Left lung (tissue), 10 donors: Measurements from ENCODE around the gene HMCES. TPM values are rescaled to one million over a fixed set of nuclear protein-coding genes. Genes with fewer than 3 reads are reported as not detected.

Source experiments
- ATAC-seq: fragments of 200-7000 bp; cut with Tn5 transposase; one replicate; pipeline ENCODE4 v1.9.1; 2020; ENCODE audit warnings: moderate library complexity
- DNase-seq, 4 donors: peaks; one replicate each; pipeline ENCODE4 v3.0.0-alpha.2; 2013 to 2020
- H3K27ac ChIP-seq, 2 donors: fragments of 200-600 bp; sonication (generic) in 1 of 2; one replicate each; pipeline versions ENCODE4 v1.5.0 to v1.8.0; 2020 to 2021
- H3K27me3 ChIP-seq, 2 donors: fragments of 200-600 bp; sonication (generic) in 1 of 2; one replicate each; pipeline versions ENCODE4 v1.5.0 to v1.8.0; 2020 to 2021
- H3K36me3 ChIP-seq, 2 donors: fragments of 200-600 bp; sonication (generic) in 1 of 2; one replicate each; pipeline versions ENCODE4 v1.5.0 to v1.8.0; 2020 to 2021
- H3K4me1 ChIP-seq, 2 donors: fragments of 200-600 bp; one replicate each; pipeline ENCODE4 v1.8.0; 2021
- H3K4me3 ChIP-seq, 2 donors: fragments of 200-600 bp; sonication (generic) in 1 of 2; one replicate each; pipeline versions ENCODE4 v1.5.0 to v1.8.0; 2020 to 2021; ENCODE audit warnings: mild to moderate bottlenecking in 1 of 2
- H3K9me3 ChIP-seq, 2 donors: fragments of 200-600 bp; sonication (generic) in 1 of 2; one replicate each; pipeline versions ENCODE4 v1.5.0 to v1.8.0; 2020 to 2021
- intact Hi-C, 2 donors: fragments of 100-400 bp; cut with DNase I; formaldehyde crosslinking; loops; one replicate each; pipeline versions ENCODE4 v1.11.2 to v1.14.2; 2022
- polyA plus RNA-seq, 6 donors: library from polyadenylated mRNA; unstranded; fragments of 120-200 nt; gene quantifications; one replicate each; pipeline ENCODE4 v1.2.1, GENCODE V29; 2013; ENCODE audit not compliant: insufficient read length in 6 of 6
- total RNA-seq, 2 donors: library from RNA; stranded (reverse); fragmentation: NEBNext Ultra II Directional; extraction: Animal tissue kit (Norgen Biotek cat#: 25700); gene quantifications; one replicate each; pipeline ENCODE4 v1.2.1, GENCODE V29; 2021
- TF ChIP-seq, protein P1 (sequence below), 2 donors: fragments of 200-600 bp; sonication (generic) in 1 of 2; IDR thresholded peaks; one replicate each; pipeline versions ENCODE4 v1.5.0 to v1.8.0; 2021; ENCODE audit warnings: antibody characterized with exemption in 2 of 2
- donor health status: DM: no; HTN: yes; CAD: no.
- donor health status: DM: no; HTN: no; CAD: no.

Gene HMCES
- total and polyA plus RNA-seq, 8 donors, result 32.9 to 51.0 (median 46.1) TPM

DNA sequence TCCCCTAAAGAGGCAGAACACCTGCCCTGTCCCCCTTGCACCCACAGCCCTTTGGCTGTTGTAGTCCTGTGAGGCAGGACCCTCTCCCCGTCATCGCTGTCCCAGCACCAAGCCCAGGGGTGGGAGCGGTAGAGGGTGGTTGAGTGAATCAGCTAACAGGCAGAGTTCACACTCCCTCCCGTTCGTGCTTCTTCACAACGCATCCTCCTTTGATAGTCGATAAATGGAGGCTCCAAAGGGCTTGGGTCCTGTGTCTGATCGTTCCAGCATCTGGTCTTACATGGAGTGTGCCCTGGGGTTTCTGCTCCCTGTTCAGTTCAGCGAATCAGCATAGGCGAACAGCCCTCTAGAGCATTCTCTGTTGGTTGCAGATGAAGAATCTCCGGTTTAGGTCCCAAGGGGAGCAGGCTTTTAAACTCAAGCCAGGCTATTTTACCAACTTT is 820 bp upstream of the HMCES start:
- Histone ChIP-seq H3K4me1 (peaks cover 10 to 47% of the 10 kb centered on the region in 2 donors), H3K9me3 (no peaks in the 10 kb centered on the region), H3K27ac (peak overlapping the region; percentile 88 to 89), H3K36me3 (peaks cover 0 to 51% of the 10 kb centered on the region in 2 donors), H3K27me3 (no peaks in the 10 kb centered on the region), H3K4me3 (peak overlapping the region; percentile 81 to 86)
- intact Hi-C loops, result no loop called here
- ATAC-seq (no peak), DNase-seq (peak in 1 of 4 donors; percentile 7)
- TF ChIP-seq, protein P1, sequence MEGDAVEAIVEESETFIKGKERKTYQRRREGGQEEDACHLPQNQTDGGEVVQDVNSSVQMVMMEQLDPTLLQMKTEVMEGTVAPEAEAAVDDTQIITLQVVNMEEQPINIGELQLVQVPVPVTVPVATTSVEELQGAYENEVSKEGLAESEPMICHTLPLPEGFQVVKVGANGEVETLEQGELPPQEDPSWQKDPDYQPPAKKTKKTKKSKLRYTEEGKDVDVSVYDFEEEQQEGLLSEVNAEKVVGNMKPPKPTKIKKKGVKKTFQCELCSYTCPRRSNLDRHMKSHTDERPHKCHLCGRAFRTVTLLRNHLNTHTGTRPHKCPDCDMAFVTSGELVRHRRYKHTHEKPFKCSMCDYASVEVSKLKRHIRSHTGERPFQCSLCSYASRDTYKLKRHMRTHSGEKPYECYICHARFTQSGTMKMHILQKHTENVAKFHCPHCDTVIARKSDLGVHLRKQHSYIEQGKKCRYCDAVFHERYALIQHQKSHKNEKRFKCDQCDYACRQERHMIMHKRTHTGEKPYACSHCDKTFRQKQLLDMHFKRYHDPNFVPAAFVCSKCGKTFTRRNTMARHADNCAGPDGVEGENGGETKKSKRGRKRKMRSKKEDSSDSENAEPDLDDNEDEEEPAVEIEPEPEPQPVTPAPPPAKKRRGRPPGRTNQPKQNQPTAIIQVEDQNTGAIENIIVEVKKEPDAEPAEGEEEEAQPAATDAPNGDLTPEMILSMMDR (IDR thresholded peaks at IDR 0.05), result no peak

- peak overlapping the region; percentile 88 to 89 for H3K27ac ChIP-seq
- TF ChIP-seq, protein P1 (IDR thresholded peaks at IDR 0.05), result no peak
- ATAC-seq, result peak; percentile 58
- H3K9me3 ChIP-seq, result no peaks in the 10 kb centered on the region
- no peaks in the 10 kb centered on the region for H3K27me3 ChIP-seq
- peak overlapping the region; percentile 81 to 86 for H3K4me3 ChIP-seq
- peak in 3 of 4 donors; percentile 27 to 69 (median 45) for DNase-seq
- H3K36me3 ChIP-seq, result peaks cover 0 to 37% of the 10 kb centered on the region in 2 donors
- intact Hi-C loops, result no loop called here
- peaks cover 10 to 47% of the 10 kb centered on the region in 2 donors for H3K4me1 ChIP-seq
Observed at GRCh38 chr3:129278966-129279906, 566 bp downstream of the HMCES start.

- Histone ChIP-seq H3K4me3 (peak overlapping the region in 1 of 2 donors; percentile 81), H3K4me1 (peaks cover 10 to 47% of the 10 kb centered on the region in 2 donors), H3K36me3 (peaks cover 0 to 28% of the 10 kb centered on the region in 2 donors), H3K9me3 (no peaks in the 10 kb centered on the region), H3K27ac (no peak overlapping the region), H3K27me3 (no peaks in the 10 kb centered on the region)
- ATAC-seq (no peak), DNase-seq (no peak)
- TF ChIP-seq, protein P1 (IDR thresholded peaks at IDR 0.05), result no peak
- intact Hi-C loops, result no loop called here
Observed at GRCh38 chr3:129280183-129280582, 1.5 kb downstream of the HMCES start.

GRCh38 chr3:129281726-129282125 is 3.1 kb downstream of the HMCES start:
- no peaks in the 10 kb centered on the region for H3K9me3 ChIP-seq
- intact Hi-C loops, result no loop called here
- H3K27me3 ChIP-seq, result no peaks in the 10 kb centered on the region
- H3K4me1 ChIP-seq, result peaks cover 10 to 47% of the 10 kb centered on the region in 2 donors
- DNase-seq (no peak), ATAC-seq (no peak)
- peaks cover 0 to 12% of the 10 kb centered on the region in 2 donors for H3K36me3 ChIP-seq
- TF ChIP-seq, protein P1 (IDR thresholded peaks at IDR 0.05), result no peak
- no peak overlapping the region for H3K4me3 ChIP-seq
- no peak overlapping the region for H3K27ac ChIP-seq

GRCh38 chr3:129282727-129283327 is 4.2 kb downstream of the HMCES start:
- Histone ChIP-seq H3K4me1 (peaks cover 7 to 40% of the 10 kb centered on the region in 2 donors), H3K36me3 (peaks cover 0 to 4% of the 10 kb centered on the region in 2 donors), H3K9me3 (no peaks in the 10 kb centered on the region), H3K4me3 (no peak overlapping the region), H3K27ac (no peak overlapping the region), H3K27me3 (no peaks in the 10 kb centered on the region)
- intact Hi-C loops, result no loop called here
- no peak for ATAC-seq
- TF ChIP-seq, protein P1 (IDR thresholded peaks at IDR 0.05), result no peak
- DNase-seq, result no peak
